GM12891 (cell line): ENCODE measurements around the gene KNDC1.

Experiments
- POLR2A ChIP-seq: IDR thresholded peaks from 2 replicates; pipeline ENCODE4 v1.6.1; 2011; ENCODE audit warnings: low read depth, low read length, control low read depth
- POLR2AphosphoS5 ChIP-seq: IDR thresholded peaks from 2 replicates; pipeline ENCODE4 v1.6.1; 2011; ENCODE audit warnings: low read depth, low read length, control low read depth
- TAF1 ChIP-seq: IDR thresholded peaks from 2 replicates; pipeline ENCODE4 v1.6.1; 2011; ENCODE audit warnings: low read depth, low read length, control low read depth

GRCh38 chr10:133166828-133167692 is 7.0 kb downstream of the KNDC1 start:
- TF ChIP-seq POLR2A (no peak), TAF1 (no peak), POLR2AphosphoS5 (no peak)
